ENCODE measurements around the gene TH. TPM values are rescaled to one million over a fixed set of nuclear protein-coding genes. Genes with fewer than 3 reads are reported as not detected.

The TH gene
- total and polyA plus RNA-seq, 9 of the 15 experiments (the other 6 are each of a cell fraction or from before 2014, with no cell fraction given), result not detected

GRCh38 chr11:2182692-2183474, 11.3 kb upstream of the TH start (continued):
- TF ChIP-seq CHD4 (IDR thresholded peaks at IDR 0.05; ENCODE audit: insufficient read depth, insufficient replicate concordance, low read depth, low read length, poor library complexity, severe bottlenecking) (no peak), ZSCAN32 (CRISPR knock-in tag; IDR thresholded peaks at IDR 0.05) (no peak)

- H3K4me3 ChIP-seq, result no peak overlapping the region
- H3K4me2 ChIP-seq (ENCODE audit: insufficient read depth, low read length), result no peak overlapping the region
- BruUV-seq (replicated peaks), result no TSS peak
- no peaks in the 10 kb centered on the region for H3K9me3 ChIP-seq (replicated peaks; ENCODE audit: control insufficient read depth, insufficient read depth, low read depth, low read length)
- peaks cover 21 to 79% of the 10 kb centered on the region in 2 experiments; a peak in 4 of 5 replicates for H3K27me3 ChIP-seq (ENCODE audit: control insufficient read depth in 2 of 2, insufficient read depth in 2 of 2, low read length in 2 of 2)
- DNase-seq (ENCODE audit: extremely low read depth in 1 of 4, low spot score in 3 of 4) (no peak), FAIRE-seq (no peak), ATAC-seq (no peak)
- ChIA-PET CTCF (ENCODE audit: low intra/inter-chr PET ratio) (no interaction called here), POLR2A (interaction anchor here (0.6 kb wide), 1 partner anchor 306 kb away, joined by 3 read pairs; no protein-coding TSS in a partner anchor)
- H4K20me1 ChIP-seq (replicated peaks; ENCODE audit: control insufficient read depth, insufficient read depth, low read length), result peaks cover under 1% of the 10 kb centered on the region
- intact Hi-C loops (cut with micrococcal nuclease), result no loop called here
- H3K4me1 ChIP-seq (replicated peaks in 1 of 2; ENCODE audit: control insufficient read depth in 2 of 2, insufficient read depth in 2 of 2, low read length in 2 of 2), result peaks cover 0 to 14% of the 10 kb centered on the region in 2 experiments; a peak in 1 of 5 replicates
- no peak overlapping the region for H3K27ac ChIP-seq (ENCODE audit: extremely low read depth, low read depth, low read length)
- no peak overlapping the region for H2AFZ ChIP-seq (ENCODE audit: low read depth, low read length)
- no peak overlapping the region for H3K9ac ChIP-seq (ENCODE audit: insufficient read depth in 1 of 2, low read depth in 2 of 2, low read length in 2 of 2)
- H3K9me1 ChIP-seq (ENCODE audit: control insufficient read depth, insufficient read depth, low read length), result peaks cover 3% of the 10 kb centered on the region
- H3K36me3 ChIP-seq (ENCODE audit: control insufficient read depth, insufficient read depth, low read length), result no peaks in the 10 kb centered on the region
- in situ Hi-C loops (cut with MboI), result no loop called here
- no peaks in the 10 kb centered on the region for H3K79me2 ChIP-seq (ENCODE audit: control insufficient read depth, insufficient read depth, low read length)
- 1% methylated on average over 14 of the region's 18 CpGs for WGBS (ENCODE audit: insufficient coverage, low coverage, missing lambda C conversion rate)
- TF ChIP-seq GTF2A2 (tag; IDR thresholded peaks at IDR 0.05) (no peak), KDM5B (IDR thresholded peaks at IDR 0.05; ENCODE audit: insufficient replicate concordance, low read depth, low read length) (no peak), IFI16 (CRISPR knock-in tag; IDR thresholded peaks at IDR 0.05) (no peak), ZNF224 (CRISPR knock-in tag; IDR thresholded peaks at IDR 0.05) (no peak), TGIF2 (CRISPR knock-in tag; IDR thresholded peaks at IDR 0.05) (no peak)
Measured at GRCh38 chr11:2182075-2182474, 10.5 kb upstream of the TH start.

Data from K562 (cell line).